Heart left ventricle (tissue), 16 donors: ENCODE measurements around the gene ANGPTL2. TPM values are rescaled to one million over a fixed set of nuclear protein-coding genes. Genes with fewer than 3 reads are reported as not detected.
A peak's percentile ranks its signal among the peaks of the same experiment; 100 is the strongest.

Source experiments
- ATAC-seq, 4 donors: fragments of 200-7000 bp; cut with Tn5 transposase; one replicate each; pipeline ENCODE4 v1.9.1; 2020 to 2022; ENCODE audit warnings: moderate library complexity in 4 of 4, mild to moderate bottlenecking in 3 of 4, moderate number of reproducible peaks in 1 of 4
- DNase-seq, 5 donors: peaks; one replicate each; pipeline ENCODE4 v3.0.0-alpha.2; 2020
- H3K27ac ChIP-seq, 12 donors: fragments of 200-600 bp; sonication (generic) in 4 of 12; one replicate each; pipeline versions ENCODE4 v1.5.0 to v1.8.0; 2016 to 2022; ENCODE audit warnings: mild to moderate bottlenecking in 2 of 12
- H3K27me3 ChIP-seq, 9 donors: fragments of 200-600 bp; sonication (generic) in 2 of 9; one replicate each; pipeline versions ENCODE4 v1.5.1 to v1.8.0; 2016 to 2022; ENCODE audit warnings: mild to moderate bottlenecking in 3 of 9
- H3K36me3 ChIP-seq, 9 donors: fragments of 200-600 bp; sonication (generic) in 2 of 9; one replicate each; pipeline versions ENCODE4 v1.5.0 to v1.8.0; 2018 to 2022; ENCODE audit warnings: mild to moderate bottlenecking in 2 of 9
- H3K4me1 ChIP-seq, 12 donors: fragments of 200-600 bp; sonication (generic) in 4 of 12; one replicate each; pipeline versions ENCODE4 v1.5.0 to v1.8.0; 2016 to 2022; ENCODE audit warnings: mild to moderate bottlenecking in 3 of 12
- H3K4me3 ChIP-seq, 12 donors: fragments of 200-600 bp; sonication (generic) in 4 of 12; one replicate each; pipeline versions ENCODE4 v1.5.0 to v1.8.0; 2017 to 2022; ENCODE audit warnings: mild to moderate bottlenecking in 9 of 12, moderate library complexity in 4 of 12
- H3K9me3 ChIP-seq, 12 donors: fragments of 200-600 bp; sonication (generic) in 4 of 12; one replicate each; pipeline versions ENCODE4 v1.5.0 to v1.8.0; 2016 to 2022; ENCODE audit warnings: mild to moderate bottlenecking in 1 of 12
- CTCF ChIP-seq, 12 donors: fragments of 200-600 bp; sonication (generic) in 4 of 12; IDR thresholded peaks; one replicate each; pipeline versions ENCODE4 v1.5.0 to v1.8.0; 2018 to 2022; ENCODE audit warnings: antibody characterized with exemption in 12 of 12, mild to moderate bottlenecking in 5 of 12
- POLR2A ChIP-seq, 2 donors: fragments of 450-650 bp; IDR thresholded peaks; one replicate each; pipeline ENCODE4 v1.6.1; 2017; ENCODE audit warnings: antibody characterized with exemption in 2 of 2, mild to moderate bottlenecking in 2 of 2, moderate library complexity in 2 of 2
- whole genome bisulfite sequencing, 4 donors: extraction: QIAGEN DNeasy Blood & Tissue Kit in 2 of 4; methylation state at CpG; one replicate each; pipeline versions ENCODE4 v1.1.5 to v1.1.7; 2013 to 2018; 5-methylcytosine and 5-hydroxymethylcytosine counted together
- intact Hi-C, 10 donors: fragments of 100-400 bp; cut with DNase I; formaldehyde crosslinking; loops; one replicate each; pipeline versions ENCODE4 v1.11.1 to v1.14.2; 2022
- polyA plus RNA-seq, 2 donors: library from polyadenylated mRNA; stranded (reverse); fragments of 200-250 nt; gene quantifications; one replicate each; pipeline ENCODE4 v1.2.3, GENCODE V29; 2013
- total RNA-seq, 9 donors: library from RNA; depleted of rRNA in 2 of 9; stranded (reverse); fragments of >200 nt in 2 of 9; fragmentation: NEBNext Ultra II Directional in 3 of 9; extraction: Animal tissue kit (Norgen Biotek cat#: 25700) in 3 of 9; gene quantifications; one replicate each; pipeline versions ENCODE4 v1.1.0 to v1.2.4, GENCODE V29; 2016 to 2023
- donor health status: ischemic (EF 13 %, LVEDD 7.1; RV severe dilation, severe dysfunction).
- donor health status: healthy with polysubstance abuse.
- donor health status: DM: no; HTN: yes; CAD: no.
- donor health status: DM: no; HTN: no; CAD: no.
- donor health status: ischemic (EF 25% LVEDD 6.9; RV normal size, moderate dysfunction).
- donor health status: ischemic (EF 25% LVEDD 5.7; RV mildly dilated, moderate dysfunction).
- donor health status: healthy.
- donor health status: DM: yes; HTN: yes; CAD: no.
- donor health status: ischemic (EF 35%, LVEDD 5.7; RV mildly dilated, moderate dysfunction).
- donor health status: nonischemic (EF 11% LVEDD 7.7; RV severe dilation, severe dysfunction).
- donor health status: DM: yes; HTN: yes; CAD: no.
- donor health status: PGD.
- donor health status: ischemic (EF 29% LVEDD 5.4; RV normal size, mild dysfunction).
- donor health status: nonischemic (EF 23%, LVEDD 6.1; RV moderate dilation, normal function).

The ANGPTL2 gene
- total and polyA plus RNA-seq, 11 donors, result 17.0 to 92.5 (median 45.8) TPM

- Histone ChIP-seq H3K27ac (peak overlapping the region in 11 of 12 donors; percentile 23 to 96 (median 66)), H3K4me1 (peaks cover 0 to 58% (median 48%) of the 10 kb centered on the region in 12 donors), H3K9me3 (no peaks in the 10 kb centered on the region), H3K36me3 (no peaks in the 10 kb centered on the region), H3K27me3 (no peaks in the 10 kb centered on the region), H3K4me3 (no peak overlapping the region)
- ATAC-seq (peak in 1 of 4 donors; percentile 1), DNase-seq (no peak)
- WGBS, 4 donors, result 64 to 79% (median 72%) methylated on average over 4 to 5 of the region's 5 CpGs
- TF ChIP-seq CTCF (IDR thresholded peaks at IDR 0.05) (no peak), POLR2A (IDR thresholded peaks at IDR 0.05) (no peak)
- intact Hi-C loops, result no loop called here
Observed at GRCh38 chr9:127129073-127129717, 6.8 kb upstream of the ANGPTL2 start.

GRCh38 chr9:127128341-127129072, 6.1 kb upstream of the ANGPTL2 start:
- Histone ChIP-seq H3K36me3 (no peaks in the 10 kb centered on the region), H3K9me3 (no peaks in the 10 kb centered on the region), H3K4me1 (peaks cover 0 to 55% (median 44%) of the 10 kb centered on the region in 12 donors), H3K4me3 (no peak overlapping the region), H3K27ac (peak overlapping the region in 11 of 12 donors; percentile 23 to 96 (median 66)), H3K27me3 (peaks cover 0 to 2% (median 0%) of the 10 kb centered on the region in 9 donors)
- intact Hi-C loops, result no loop called here
- 38 to 49% (median 46%) methylated on average over 9 of the region's 9 CpGs for WGBS, 4 donors
- DNase-seq (peak in 4 of 5 donors; percentile 66 to 87 (median 68)), ATAC-seq (peak; percentile 52 to 79 (median 64))
- no peak for TF ChIP-seq CTCF (IDR thresholded peaks at IDR 0.05)
- no peak for TF ChIP-seq POLR2A (IDR thresholded peaks at IDR 0.05)

GRCh38 chr9:127126971-127127370, 4.5 kb upstream of the ANGPTL2 start:
- no peaks in the 10 kb centered on the region for H3K9me3 ChIP-seq
- peaks cover 0 to 8% (median 0%) of the 10 kb centered on the region in 9 donors for H3K27me3 ChIP-seq
- no peak for ATAC-seq
- peak overlapping the region in 3 of 12 donors; percentile 2 to 53 (median 28) for H3K27ac ChIP-seq
- H3K4me3 ChIP-seq, result no peak overlapping the region
- no peak for TF ChIP-seq CTCF (IDR thresholded peaks at IDR 0.05)
- TF ChIP-seq POLR2A (IDR thresholded peaks at IDR 0.05), result no peak
- DNase-seq, result no peak
- peaks cover 4 to 56% (median 43%) of the 10 kb centered on the region in 12 donors for H3K4me1 ChIP-seq
- H3K36me3 ChIP-seq, result no peaks in the 10 kb centered on the region
- intact Hi-C loops, result no loop called here
- WGBS, 4 donors, result 70 to 81% (median 77%) methylated on average over 1 of the region's 1 CpG

GRCh38 chr9:127124792-127125191, 2.4 kb upstream of the ANGPTL2 start:
- TF ChIP-seq POLR2A (IDR thresholded peaks at IDR 0.05) (no peak), CTCF (IDR thresholded peaks at IDR 0.05) (no peak)
- no peak overlapping the region for H3K4me3 ChIP-seq
- H3K36me3 ChIP-seq, result peaks cover 0 to 2% (median 0%) of the 10 kb centered on the region in 9 donors
- ATAC-seq (no peak), DNase-seq (no peak)
- H3K9me3 ChIP-seq, result no peaks in the 10 kb centered on the region
- H3K27me3 ChIP-seq, result peaks cover 0 to 12% (median 0%) of the 10 kb centered on the region in 9 donors
- H3K27ac ChIP-seq, result peak overlapping the region in 1 of 12 donors; percentile 95
- H3K4me1 ChIP-seq, result peaks cover 4 to 58% (median 42%) of the 10 kb centered on the region in 12 donors
- WGBS, 4 donors, result 86 to 100% (median 97%) methylated on average over 2 of the region's 2 CpGs
- intact Hi-C loops, result loop anchor here in 6 of 10 donors (5.0 kb wide), 5 partner anchors 47 to 157 kb away; no protein-coding TSS in a partner anchor
